Posterior cingulate gyrus (tissue), 11 donors: ENCODE data around the gene MXD3.
"Not testable (repeated sequence)": the region's sequence is repeated elsewhere in the genome, so short reads cannot be mapped to it uniquely, and the experiment has no call there.

ENCODE experiments used
- DNase-seq, 10 donors: peaks; one replicate each; pipeline versions ENCODE4 v3.0.0 to v3.0.0-alpha.2; 2020 to 2021; ENCODE audit warnings: mixed read lengths in 3 of 10
- intact Hi-C: fragments of 100-400 bp; cut with DNase I; formaldehyde crosslinking; loops from one replicate; pipeline ENCODE4 v1.15.1; 2023

Gene MXD3

GRCh38 chr5:177293819-177294581 lies 17.7 kb downstream of the MXD3 start:
- intact Hi-C loops, result no loop called here
- DNase-seq, result peak in 1 of 10 donors; percentile 62

GRCh38 chr5:177291735-177292134 lies 20.0 kb downstream of the MXD3 start:
- intact Hi-C loops, result no loop called here
- DNase-seq, result no peak

- intact Hi-C loops, result no loop called here
These were observed 20.7 kb downstream of the MXD3 start for GRCh38 chr5:177290816-177291596.

GRCh38 chr5:177288191-177288590 lies 23.5 kb downstream of the MXD3 start:
- intact Hi-C loops, result no loop called here
- DNase-seq, result no peak

More at GRCh38 chr5:177290816-177291596, 20.7 kb downstream of the MXD3 start:
- DNase-seq, result no peak

GRCh38 chr5:177276886-177277285 lies 34.8 kb downstream of the MXD3 start:
- DNase-seq, result no peak
- intact Hi-C loops, result no loop called here

- DNase-seq, result no peak
- intact Hi-C loops, result no loop called here
These were observed 35.8 kb downstream of the MXD3 start for GRCh38 chr5:177275883-177276282.

GRCh38 chr5:177271113-177271512 lies 40.6 kb downstream of the MXD3 start:
- no peak for DNase-seq

GRCh38 chr5:177270653-177271052 lies 41.0 kb downstream of the MXD3 start:
- intact Hi-C loops, result no loop called here
- DNase-seq, result no peak

More at GRCh38 chr5:177271113-177271512, 40.6 kb downstream of the MXD3 start:
- intact Hi-C loops, result no loop called here

- intact Hi-C loops, result no loop called here
- no peak for DNase-seq
These were observed 41.7 kb downstream of the MXD3 start for GRCh38 chr5:177269976-177270375.

- intact Hi-C loops, result no loop called here
- no peak for DNase-seq
These were observed 42.3 kb downstream of the MXD3 start for GRCh38 chr5:177269232-177269895.

- intact Hi-C loops, result no loop called here
These were observed 46.3 kb downstream of the MXD3 start for GRCh38 chr5:177265395-177265794.

GRCh38 chr5:177264178-177264577 lies 47.5 kb downstream of the MXD3 start:
- no peak for DNase-seq
- intact Hi-C loops, result no loop called here

More at GRCh38 chr5:177265395-177265794, 46.3 kb downstream of the MXD3 start:
- no peak for DNase-seq

GRCh38 chr5:177261510-177261909 lies 50.2 kb downstream of the MXD3 start:
- intact Hi-C loops, result no loop called here
- no peak for DNase-seq

- no peak for DNase-seq
- intact Hi-C loops, result no loop called here
These were observed 50.7 kb downstream of the MXD3 start for GRCh38 chr5:177260961-177261360.

- DNase-seq, intact Hi-C loops: not testable (repeated sequence)
These were observed 53.0 kb downstream of the MXD3 start for GRCh38 chr5:177258711-177259110.
